HG02852 (cell line): ENCODE measurements around the gene PPFIBP1.
"Not testable (repeated sequence)": the region's sequence is repeated elsewhere in the genome, so short reads cannot be mapped to it uniquely, and the experiment has no call there.

Experiments
- ATAC-seq: cut with Tn5 transposase; IDR thresholded peaks from one replicate; pipeline ENCODE4 v1.9.1; 2021; ENCODE audit warnings: mild to moderate bottlenecking, moderate library complexity; ENCODE audit not compliant: unreplicated experiment

PPFIBP1 gene

GRCh38 chr12:27652174-27652763 lies 128.3 kb downstream of the PPFIBP1 start:
- ATAC-seq = no peak

- ATAC-seq = no peak
These were observed 129.7 kb downstream of the PPFIBP1 start for GRCh38 chr12:27653661-27654060.

DNA sequence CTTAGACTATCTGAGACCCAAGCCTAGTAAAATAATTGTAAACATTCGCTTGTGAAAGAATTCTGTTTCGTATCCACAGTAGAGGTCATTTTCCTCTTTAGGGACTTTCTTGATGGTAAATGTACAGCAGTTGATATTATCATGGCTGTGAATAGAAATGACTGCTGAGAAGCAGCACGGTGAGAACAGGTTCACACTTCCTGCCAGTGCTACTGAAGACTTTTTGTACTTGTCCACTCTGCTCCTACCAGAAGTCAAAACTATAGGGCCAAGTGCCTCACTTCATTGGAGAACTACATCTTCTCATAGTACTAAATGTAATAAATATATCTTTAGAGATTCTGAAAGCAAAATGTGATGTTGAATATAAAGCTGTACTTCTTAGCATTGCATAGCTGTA lies 131.5 kb downstream of the PPFIBP1 start:
- ATAC-seq = not testable (repeated sequence)

GRCh38 chr12:27657296-27657695 lies 133.3 kb downstream of the PPFIBP1 start:
- ATAC-seq = no peak

- ATAC-seq = no peak
These were observed 141.7 kb downstream of the PPFIBP1 start for GRCh38 chr12:27665704-27666103.

DNA sequence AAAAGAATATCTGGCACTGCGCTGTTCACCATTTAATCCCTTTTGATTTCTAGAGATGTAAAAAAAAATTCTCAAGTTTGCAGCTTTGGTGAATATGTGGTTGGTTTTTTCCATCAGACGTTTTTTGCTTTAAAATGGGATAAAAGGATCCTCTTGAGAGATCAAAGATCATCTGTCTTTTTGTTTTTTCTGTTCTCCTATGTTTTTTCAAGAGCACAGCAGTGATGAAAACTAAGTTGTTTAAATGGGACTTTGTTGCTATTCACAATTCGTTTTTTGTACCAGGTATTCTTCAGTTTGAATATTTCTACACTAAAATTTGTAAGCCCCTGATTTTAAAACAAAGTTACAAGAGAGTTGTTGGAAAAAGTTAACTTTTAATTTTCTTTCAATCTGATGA lies 142.5 kb downstream of the PPFIBP1 start:
- ATAC-seq = no peak

- no peak for ATAC-seq
These were observed 143.5 kb downstream of the PPFIBP1 start for GRCh38 chr12:27667540-27667939.

DNA sequence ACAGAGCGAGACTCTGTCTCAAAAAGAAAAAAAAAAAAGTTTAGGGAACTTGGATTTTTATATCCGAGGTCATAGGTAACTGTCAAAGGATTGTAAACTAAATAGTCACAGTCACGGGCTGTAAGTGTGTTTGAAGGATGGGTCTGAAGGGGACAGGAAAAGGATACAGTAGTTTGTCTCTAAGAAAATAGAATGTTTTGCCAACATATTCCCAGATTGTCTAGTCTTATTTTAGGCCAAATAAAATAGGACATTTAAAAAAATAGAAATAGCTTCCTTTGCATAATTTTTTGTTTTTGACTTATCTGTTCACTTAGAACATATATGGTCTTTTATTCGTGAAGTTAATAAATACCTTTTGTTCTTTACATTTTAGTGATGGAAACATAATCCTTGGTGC lies 148.0 kb downstream of the PPFIBP1 start:
- no peak for ATAC-seq

GRCh38 chr12:27672643-27673042 lies 148.6 kb downstream of the PPFIBP1 start:
- no peak for ATAC-seq

GRCh38 chr12:27673101-27673718 lies 149.2 kb downstream of the PPFIBP1 start:
- ATAC-seq = no peak

DNA sequence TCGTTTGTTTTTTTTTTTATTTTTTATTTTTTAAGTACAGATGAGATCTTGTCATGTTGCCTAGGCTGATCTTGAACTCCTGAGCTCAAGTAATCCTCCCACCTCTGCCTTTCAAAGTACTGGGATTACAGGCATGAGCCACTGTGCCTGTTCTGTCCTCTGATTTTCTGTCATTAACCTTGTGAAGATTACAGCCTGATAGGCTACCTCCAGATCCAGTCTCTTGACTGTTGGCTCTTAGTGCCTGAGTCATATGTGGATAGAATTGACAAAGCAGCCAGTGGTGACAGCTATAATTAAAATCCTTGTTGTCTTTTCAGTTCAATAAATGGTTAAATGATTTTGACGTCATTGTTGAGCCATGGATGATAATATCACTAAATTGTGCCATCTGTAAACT lies 151.0 kb downstream of the PPFIBP1 start:
- no peak for ATAC-seq

DNA sequence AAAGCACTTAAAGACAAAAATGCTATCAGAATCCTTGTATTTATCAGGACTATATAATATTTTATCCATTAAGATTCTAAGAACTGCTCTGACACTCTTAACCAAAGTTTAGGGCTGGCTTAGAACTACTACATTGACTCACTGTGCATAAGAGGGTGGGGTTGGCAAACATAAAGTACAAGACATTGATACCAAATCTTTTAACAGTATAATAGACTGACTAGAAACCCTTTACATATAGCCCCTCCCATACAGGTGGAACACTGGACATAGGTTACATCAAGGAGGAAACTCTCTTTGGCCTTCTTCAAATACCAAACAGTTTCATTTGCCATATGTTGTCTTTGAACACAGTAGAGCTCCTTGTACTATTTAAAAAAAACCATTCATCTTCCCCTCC lies 156.6 kb downstream of the PPFIBP1 start:
- no peak for ATAC-seq

DNA sequence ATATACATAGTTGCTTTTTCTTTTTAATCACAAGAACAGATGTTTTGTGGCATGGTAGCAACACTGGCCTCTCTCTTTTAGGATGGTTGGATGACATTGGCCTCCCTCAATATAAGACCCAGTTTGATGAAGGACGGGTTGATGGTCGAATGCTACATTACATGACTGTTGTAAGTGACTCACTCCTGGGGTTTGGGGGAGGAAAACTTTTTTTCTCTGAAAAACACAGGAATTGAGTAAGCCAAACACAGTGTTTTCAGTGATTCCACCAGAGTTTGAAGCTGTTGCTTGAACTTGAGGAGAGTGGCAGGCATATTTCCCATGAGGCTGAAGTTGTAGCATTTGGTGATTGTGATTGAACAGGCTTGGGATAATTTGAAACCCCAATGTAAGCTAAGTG lies 158.5 kb downstream of the PPFIBP1 start:
- ATAC-seq = no peak

DNA sequence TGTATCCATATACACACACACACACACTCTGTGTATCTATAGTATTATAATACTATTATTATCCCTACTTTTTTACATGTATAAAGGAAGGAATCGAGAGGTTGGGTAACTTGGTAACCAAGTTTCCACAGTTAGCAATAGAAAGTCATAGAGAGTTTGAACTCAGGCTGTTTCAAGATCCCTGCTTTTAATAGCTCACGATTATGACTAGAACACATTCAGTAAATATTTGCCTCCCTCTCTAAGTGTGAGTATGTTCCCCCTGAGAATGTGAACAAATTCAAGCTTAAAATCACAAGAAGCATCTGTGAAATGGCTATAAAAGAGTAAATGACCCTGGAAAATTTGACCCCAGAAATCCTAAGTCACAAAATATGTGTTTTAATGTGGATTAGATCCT lies 161.3 kb downstream of the PPFIBP1 start:
- no peak for ATAC-seq

DNA sequence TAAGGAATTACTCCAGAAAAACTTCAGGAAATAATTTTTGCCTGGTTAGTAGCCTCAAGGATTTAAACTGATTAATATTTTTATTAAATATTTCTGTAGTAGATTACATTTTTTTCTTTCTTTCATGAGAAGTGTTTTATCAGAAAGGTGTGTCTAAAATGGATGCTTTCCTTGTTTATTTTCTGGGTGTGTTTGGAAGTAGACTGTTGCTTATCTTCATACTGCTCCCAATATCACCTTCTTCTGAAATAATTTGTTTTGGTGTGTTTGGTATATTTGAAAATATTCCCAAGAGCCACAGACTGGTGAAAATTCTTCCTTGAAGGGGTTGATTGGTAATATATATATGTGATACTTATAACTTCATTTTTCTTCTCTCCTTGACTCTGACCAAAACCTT lies 162.1 kb downstream of the PPFIBP1 start:
- ATAC-seq = no peak

GRCh38 chr12:27688671-27689070 lies 164.7 kb downstream of the PPFIBP1 start:
- ATAC-seq = no peak

DNA sequence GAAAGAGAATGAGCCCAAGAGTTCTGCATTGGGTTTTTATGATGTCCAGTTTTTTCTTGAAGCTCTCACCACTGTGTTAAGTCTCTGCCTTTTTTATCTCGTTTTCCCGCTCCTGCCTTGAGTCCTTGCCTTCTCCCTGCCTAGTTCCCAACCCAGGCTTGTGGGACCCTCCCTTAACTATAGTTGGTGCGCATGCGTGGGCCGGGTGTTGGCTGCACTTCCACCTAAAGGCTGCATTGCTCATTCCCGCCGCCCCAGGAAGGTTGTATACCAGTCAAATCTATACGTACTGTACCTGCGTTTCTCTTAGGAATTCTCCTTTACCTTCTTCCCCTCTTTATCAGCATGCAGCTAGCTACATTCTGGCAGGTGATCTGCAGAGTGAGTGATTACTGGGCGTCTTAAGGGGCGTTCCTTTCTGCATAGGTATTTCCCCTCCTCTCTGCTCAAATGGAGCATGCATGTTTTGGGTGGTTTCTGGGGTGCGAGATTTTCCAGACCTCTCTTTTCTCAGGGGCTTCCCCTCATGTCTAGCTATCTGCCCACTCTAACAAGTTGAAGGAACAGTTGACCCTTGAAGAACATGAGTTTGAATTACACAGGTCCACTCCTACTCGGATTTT lies 165.7 kb downstream of the PPFIBP1 start:
- ATAC-seq = no peak

- ATAC-seq = no peak
These were observed 169.4 kb downstream of the PPFIBP1 start for GRCh38 chr12:27693403-27693802.

- ATAC-seq = no peak
These were observed 171.7 kb downstream of the PPFIBP1 start for GRCh38 chr12:27695556-27696292.

DNA sequence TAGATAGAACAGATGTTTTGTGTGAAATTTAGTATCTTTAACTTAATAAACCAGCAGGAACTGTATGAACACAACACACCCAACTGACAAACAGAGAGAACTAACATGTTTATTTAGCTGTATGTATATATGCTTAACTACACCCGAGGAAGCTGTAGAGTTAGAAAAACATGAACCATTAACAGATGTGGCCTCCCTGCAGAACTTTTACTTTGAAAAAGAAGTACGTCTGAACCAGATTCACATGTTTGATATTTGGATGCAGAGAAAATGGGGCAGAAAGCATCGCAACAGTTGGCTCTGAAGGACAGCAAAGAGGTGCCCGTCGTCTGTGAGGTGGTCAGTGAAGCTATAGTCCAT lies 172.3 kb downstream of the PPFIBP1 start, which contains the start of gene REP15:
Gene REP15, plus strand, starts transcription at position 155 of the 360 bp plus-strand sequence. Its CDS starts 116 bp downstream, at position 271.
- no peak for ATAC-seq

GRCh38 chr12:27696864-27697564 lies 173.0 kb downstream of the PPFIBP1 start:
- no peak for ATAC-seq
